Stomach (tissue), 4 donors: ENCODE measurements around the gene AKAP9.

Experiments
- EP300 ChIP-seq: sonication (generic); formaldehyde crosslinking; IDR thresholded peaks from one replicate; pipeline ENCODE4 v1.6.1; 2017; ENCODE audit warnings: antibody characterized with exemption
- POLR2AphosphoS5 ChIP-seq, 3 donors: sonication (generic); formaldehyde crosslinking; IDR thresholded peaks; one replicate each; pipeline ENCODE4 v1.6.1; 2016; ENCODE audit warnings: antibody characterized with exemption in 3 of 3
- TF ChIP-seq, protein P1 (sequence below), 7 experiments: fragments of 450-650 bp in 4 of 7; fragments of 200-600 bp in 3 of 7; sonication (generic) in 3 of 7; IDR thresholded peaks; one replicate each; pipeline ENCODE4 v1.5.1; 2016 to 2019; ENCODE audit warnings: antibody characterized with exemption in 7 of 7, control low read depth in 2 of 7, mild to moderate bottlenecking in 1 of 7

DNA sequence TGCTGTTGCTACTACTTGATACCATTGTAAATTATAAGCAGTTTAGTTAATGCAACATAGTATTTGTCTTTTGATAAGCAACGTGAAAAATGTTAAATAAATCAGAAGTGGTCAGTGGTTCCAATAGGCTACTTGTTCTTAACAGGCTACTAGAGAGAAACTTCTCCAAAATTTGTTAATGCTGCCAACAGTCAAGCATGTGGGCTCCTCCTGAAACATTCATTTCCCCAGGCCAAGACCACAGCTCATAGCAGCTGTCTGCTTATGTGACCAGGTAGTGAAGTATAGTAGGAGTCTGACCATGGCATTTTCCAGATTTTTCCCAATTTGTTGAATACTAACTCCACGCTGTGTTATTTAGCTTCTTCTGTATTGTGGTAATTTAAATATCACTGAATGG lies 112.7 kb downstream of the AKAP9 start:
- TF ChIP-seq, protein P1, sequence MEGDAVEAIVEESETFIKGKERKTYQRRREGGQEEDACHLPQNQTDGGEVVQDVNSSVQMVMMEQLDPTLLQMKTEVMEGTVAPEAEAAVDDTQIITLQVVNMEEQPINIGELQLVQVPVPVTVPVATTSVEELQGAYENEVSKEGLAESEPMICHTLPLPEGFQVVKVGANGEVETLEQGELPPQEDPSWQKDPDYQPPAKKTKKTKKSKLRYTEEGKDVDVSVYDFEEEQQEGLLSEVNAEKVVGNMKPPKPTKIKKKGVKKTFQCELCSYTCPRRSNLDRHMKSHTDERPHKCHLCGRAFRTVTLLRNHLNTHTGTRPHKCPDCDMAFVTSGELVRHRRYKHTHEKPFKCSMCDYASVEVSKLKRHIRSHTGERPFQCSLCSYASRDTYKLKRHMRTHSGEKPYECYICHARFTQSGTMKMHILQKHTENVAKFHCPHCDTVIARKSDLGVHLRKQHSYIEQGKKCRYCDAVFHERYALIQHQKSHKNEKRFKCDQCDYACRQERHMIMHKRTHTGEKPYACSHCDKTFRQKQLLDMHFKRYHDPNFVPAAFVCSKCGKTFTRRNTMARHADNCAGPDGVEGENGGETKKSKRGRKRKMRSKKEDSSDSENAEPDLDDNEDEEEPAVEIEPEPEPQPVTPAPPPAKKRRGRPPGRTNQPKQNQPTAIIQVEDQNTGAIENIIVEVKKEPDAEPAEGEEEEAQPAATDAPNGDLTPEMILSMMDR (IDR thresholded peaks at IDR 0.05) = no peak
- TF ChIP-seq EP300 (no peak), POLR2AphosphoS5 (IDR thresholded peaks at IDR 0.05) (no peak)
